ENCODE results near the gene CFAP43. TPM values are rescaled to one million over a fixed set of nuclear protein-coding genes. Genes with fewer than 3 reads are reported as not detected.

Gene CFAP43
- total RNA-seq, 2 experiments from 2014 or later, result not detected

DNA sequence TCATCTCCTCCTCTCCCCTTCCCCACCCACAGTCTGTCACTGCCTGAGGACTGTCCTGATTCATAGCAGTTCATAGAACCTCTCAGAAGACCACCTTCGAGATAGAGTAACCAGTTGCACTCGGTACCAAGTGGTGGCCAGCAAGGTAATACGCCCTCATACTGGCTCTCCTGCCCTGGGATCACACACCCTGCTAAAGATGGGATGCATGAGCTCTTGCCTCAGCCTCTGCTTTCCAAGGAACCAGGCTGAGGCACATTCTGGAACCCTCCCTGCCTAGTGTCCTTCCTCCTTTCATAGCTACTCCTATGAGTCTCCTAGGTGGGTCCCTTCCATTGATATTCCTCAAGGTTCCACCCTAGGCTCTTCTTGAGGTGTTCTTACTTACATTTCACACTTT is 15.5 kb downstream of the CFAP43 start:
- no peaks in the 10 kb centered on the region for H3K79me2 ChIP-seq (ENCODE audit: insufficient read depth, low read depth, low read length)
- H3K36me3 ChIP-seq (ENCODE audit: insufficient read depth, low read length), result no peaks in the 10 kb centered on the region
- no peak overlapping the region for H2AFZ ChIP-seq (ENCODE audit: low read length)
- BruUV-seq (replicated peaks), result no TSS peak
- TF ChIP-seq, protein P1, sequence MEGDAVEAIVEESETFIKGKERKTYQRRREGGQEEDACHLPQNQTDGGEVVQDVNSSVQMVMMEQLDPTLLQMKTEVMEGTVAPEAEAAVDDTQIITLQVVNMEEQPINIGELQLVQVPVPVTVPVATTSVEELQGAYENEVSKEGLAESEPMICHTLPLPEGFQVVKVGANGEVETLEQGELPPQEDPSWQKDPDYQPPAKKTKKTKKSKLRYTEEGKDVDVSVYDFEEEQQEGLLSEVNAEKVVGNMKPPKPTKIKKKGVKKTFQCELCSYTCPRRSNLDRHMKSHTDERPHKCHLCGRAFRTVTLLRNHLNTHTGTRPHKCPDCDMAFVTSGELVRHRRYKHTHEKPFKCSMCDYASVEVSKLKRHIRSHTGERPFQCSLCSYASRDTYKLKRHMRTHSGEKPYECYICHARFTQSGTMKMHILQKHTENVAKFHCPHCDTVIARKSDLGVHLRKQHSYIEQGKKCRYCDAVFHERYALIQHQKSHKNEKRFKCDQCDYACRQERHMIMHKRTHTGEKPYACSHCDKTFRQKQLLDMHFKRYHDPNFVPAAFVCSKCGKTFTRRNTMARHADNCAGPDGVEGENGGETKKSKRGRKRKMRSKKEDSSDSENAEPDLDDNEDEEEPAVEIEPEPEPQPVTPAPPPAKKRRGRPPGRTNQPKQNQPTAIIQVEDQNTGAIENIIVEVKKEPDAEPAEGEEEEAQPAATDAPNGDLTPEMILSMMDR (conservative IDR thresholded peaks at IDR 0.05; ENCODE audit: low read length), result no peak
- no peak for TF ChIP-seq EZH2phosphoT487 (IDR thresholded peaks at IDR 0.05; ENCODE audit: borderline replicate concordance, low read depth, low read length)
- no peaks in the 10 kb centered on the region for H3K9me3 ChIP-seq (ENCODE audit: low read length)
- no peak for DNase-seq (ENCODE audit: low spot score)
- intact Hi-C loops (cut with micrococcal nuclease; ENCODE audit: unreplicated experiment), result no loop called here
- CTCF ChIA-PET (ENCODE audit: unreplicated experiment), result no interaction called here
- H3K4me3 ChIP-seq (ENCODE audit: low read depth, low read length, poor library complexity, severe bottlenecking), result no peak overlapping the region
- H3K4me1 ChIP-seq (ENCODE audit: insufficient read depth, low read length, poor library complexity, severe bottlenecking), result no peaks in the 10 kb centered on the region
- no peak overlapping the region for H3K4me2 ChIP-seq (ENCODE audit: low read length)
- no peaks in the 10 kb centered on the region for H4K20me1 ChIP-seq (ENCODE audit: insufficient read depth, low read length)
- POLR2A ChIA-PET, result no interaction called here
- no peak overlapping the region for H3K27ac ChIP-seq (ENCODE audit: low read depth, low read length, poor library complexity, severe bottlenecking)
- H3K9me2 ChIP-seq (ENCODE audit: insufficient read depth, low read length), result no peaks in the 10 kb centered on the region

GRCh38 chr10:104209575-104210198 is 22.5 kb downstream of the CFAP43 start:
- H3K36me3 ChIP-seq (ENCODE audit: insufficient read depth, low read length), result no peaks in the 10 kb centered on the region
- H3K27ac ChIP-seq (ENCODE audit: low read depth, low read length, poor library complexity, severe bottlenecking), result no peak overlapping the region
- H3K4me3 ChIP-seq (ENCODE audit: low read depth, low read length, poor library complexity, severe bottlenecking), result no peak overlapping the region
- no peak overlapping the region for H3K4me2 ChIP-seq (ENCODE audit: low read length)
- H3K9me3 ChIP-seq (ENCODE audit: low read length), result no peaks in the 10 kb centered on the region
- no TSS peak for BruUV-seq (replicated peaks)
- TF ChIP-seq, protein P1 (conservative IDR thresholded peaks at IDR 0.05; ENCODE audit: low read length), result peak; percentile 79
- TF ChIP-seq EZH2phosphoT487 (IDR thresholded peaks at IDR 0.05; ENCODE audit: borderline replicate concordance, low read depth, low read length), result no peak
- H2AFZ ChIP-seq (ENCODE audit: low read length), result no peak overlapping the region
- no peaks in the 10 kb centered on the region for H3K4me1 ChIP-seq (ENCODE audit: insufficient read depth, low read length, poor library complexity, severe bottlenecking)
- CTCF ChIA-PET (ENCODE audit: unreplicated experiment), result no interaction called here
- no peaks in the 10 kb centered on the region for H3K9me2 ChIP-seq (ENCODE audit: insufficient read depth, low read length)
- POLR2A ChIA-PET, result no interaction called here
- no peaks in the 10 kb centered on the region for H3K79me2 ChIP-seq (ENCODE audit: insufficient read depth, low read depth, low read length)
- no peaks in the 10 kb centered on the region for H4K20me1 ChIP-seq (ENCODE audit: insufficient read depth, low read length)
- intact Hi-C loops (cut with micrococcal nuclease; ENCODE audit: unreplicated experiment), result loop anchor here (2.0 kb wide), 1 partner anchor 321 kb away; no protein-coding TSS in a partner anchor
- peak; percentile 31 for DNase-seq (ENCODE audit: low spot score)

DNA sequence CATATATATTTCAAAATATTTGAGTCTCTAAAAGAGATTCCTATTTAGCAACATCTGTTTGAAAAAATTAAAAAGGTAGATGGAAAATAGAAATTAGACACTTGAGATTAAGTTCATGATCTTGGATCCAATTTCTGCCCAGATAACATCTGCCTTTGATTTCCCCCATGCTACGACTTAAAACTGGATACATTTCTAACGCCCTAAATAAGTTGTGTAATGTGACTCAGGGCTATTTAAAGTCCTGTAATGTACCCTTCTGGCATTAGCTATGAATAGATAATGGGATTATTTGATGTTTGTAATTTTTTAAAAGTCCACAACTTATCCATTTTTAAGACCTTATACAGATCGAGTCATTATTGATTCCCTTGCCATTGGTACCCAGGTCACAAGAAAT is 23.4 kb downstream of the CFAP43 start:
- POLR2A ChIA-PET, result no interaction called here
- no peak overlapping the region for H2AFZ ChIP-seq (ENCODE audit: low read length)
- CTCF ChIA-PET (ENCODE audit: unreplicated experiment), result no interaction called here
- H3K4me1 ChIP-seq (ENCODE audit: insufficient read depth, low read length, poor library complexity, severe bottlenecking), result no peaks in the 10 kb centered on the region
- H3K36me3 ChIP-seq (ENCODE audit: insufficient read depth, low read length), result no peaks in the 10 kb centered on the region
- no peak for DNase-seq (ENCODE audit: low spot score)
- BruUV-seq (replicated peaks), result no TSS peak
- H3K79me2 ChIP-seq (ENCODE audit: insufficient read depth, low read depth, low read length), result no peaks in the 10 kb centered on the region
- no peaks in the 10 kb centered on the region for H3K9me2 ChIP-seq (ENCODE audit: insufficient read depth, low read length)
- H3K4me2 ChIP-seq (ENCODE audit: low read length), result no peak overlapping the region
- H4K20me1 ChIP-seq (ENCODE audit: insufficient read depth, low read length), result no peaks in the 10 kb centered on the region
- TF ChIP-seq EZH2phosphoT487 (IDR thresholded peaks at IDR 0.05; ENCODE audit: borderline replicate concordance, low read depth, low read length), result no peak
- TF ChIP-seq, protein P1 (conservative IDR thresholded peaks at IDR 0.05; ENCODE audit: low read length), result no peak
- H3K4me3 ChIP-seq (ENCODE audit: low read depth, low read length, poor library complexity, severe bottlenecking), result no peak overlapping the region
- H3K27ac ChIP-seq (ENCODE audit: low read depth, low read length, poor library complexity, severe bottlenecking), result no peak overlapping the region
- intact Hi-C loops (cut with micrococcal nuclease; ENCODE audit: unreplicated experiment), result loop anchor here (2.0 kb wide), 1 partner anchor 320 kb away; no protein-coding TSS in a partner anchor
- H3K9me3 ChIP-seq (ENCODE audit: low read length), result no peaks in the 10 kb centered on the region

Measured in OCI-LY7 (cell line).